GM12801 (cell line): ENCODE results near the gene NALCN.

Experiments
- TF ChIP-seq, protein P1 (sequence below): IDR thresholded peaks from one replicate; pipeline ENCODE4 v1.5.1; 2011; ENCODE audit warnings: control low read depth; ENCODE audit not compliant: insufficient read length; ENCODE audit errors: extremely low read depth

Gene NALCN

DNA sequence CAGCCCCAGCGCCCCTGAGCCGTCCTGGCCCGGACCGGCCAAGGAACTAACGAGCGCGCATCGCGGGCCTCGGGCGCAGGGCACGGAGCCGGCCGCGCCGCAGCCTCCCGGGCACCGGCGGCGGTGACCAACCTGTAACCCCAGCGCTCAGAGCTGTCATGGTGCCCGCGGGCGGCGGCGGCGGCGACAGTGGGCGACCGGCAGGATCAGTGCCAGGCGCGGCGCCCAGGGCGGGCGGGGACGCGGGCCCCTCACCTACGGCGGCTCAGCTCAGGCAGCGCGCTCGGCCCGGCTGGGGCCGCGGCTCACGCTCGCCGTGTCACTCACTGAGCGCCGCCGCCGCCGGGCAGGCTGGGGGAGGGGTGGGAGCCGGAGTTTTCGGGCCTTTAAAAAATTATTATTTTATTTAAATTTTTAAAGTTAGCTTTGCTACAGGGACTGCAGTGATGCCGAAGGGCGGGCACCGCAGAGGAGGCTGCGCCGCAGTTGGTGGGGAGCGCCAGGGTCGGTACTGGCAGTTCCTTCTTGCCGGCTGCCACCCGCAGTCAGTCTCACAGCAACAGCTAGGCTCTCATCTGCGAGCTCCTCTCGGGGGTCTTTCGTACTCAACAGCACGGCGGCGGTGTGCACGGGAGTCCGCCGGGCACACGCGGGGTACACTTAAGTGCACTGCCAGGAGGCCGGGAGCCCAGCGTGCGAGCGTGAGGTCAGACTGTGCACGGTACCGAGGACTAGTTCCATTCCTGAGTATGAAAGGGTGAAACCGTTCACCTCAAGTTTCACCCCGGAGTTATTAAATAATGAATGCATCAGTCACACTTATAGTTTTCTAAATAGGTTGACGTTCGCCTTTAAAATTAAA, at the start of gene NALCN:
Gene NALCN, minus strand, starts transcription at position 328 of the 862 bp plus-strand sequence. CDS start 17,382 bp downstream, outside the sequence.
- TF ChIP-seq, protein P1, sequence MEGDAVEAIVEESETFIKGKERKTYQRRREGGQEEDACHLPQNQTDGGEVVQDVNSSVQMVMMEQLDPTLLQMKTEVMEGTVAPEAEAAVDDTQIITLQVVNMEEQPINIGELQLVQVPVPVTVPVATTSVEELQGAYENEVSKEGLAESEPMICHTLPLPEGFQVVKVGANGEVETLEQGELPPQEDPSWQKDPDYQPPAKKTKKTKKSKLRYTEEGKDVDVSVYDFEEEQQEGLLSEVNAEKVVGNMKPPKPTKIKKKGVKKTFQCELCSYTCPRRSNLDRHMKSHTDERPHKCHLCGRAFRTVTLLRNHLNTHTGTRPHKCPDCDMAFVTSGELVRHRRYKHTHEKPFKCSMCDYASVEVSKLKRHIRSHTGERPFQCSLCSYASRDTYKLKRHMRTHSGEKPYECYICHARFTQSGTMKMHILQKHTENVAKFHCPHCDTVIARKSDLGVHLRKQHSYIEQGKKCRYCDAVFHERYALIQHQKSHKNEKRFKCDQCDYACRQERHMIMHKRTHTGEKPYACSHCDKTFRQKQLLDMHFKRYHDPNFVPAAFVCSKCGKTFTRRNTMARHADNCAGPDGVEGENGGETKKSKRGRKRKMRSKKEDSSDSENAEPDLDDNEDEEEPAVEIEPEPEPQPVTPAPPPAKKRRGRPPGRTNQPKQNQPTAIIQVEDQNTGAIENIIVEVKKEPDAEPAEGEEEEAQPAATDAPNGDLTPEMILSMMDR: no peak

DNA sequence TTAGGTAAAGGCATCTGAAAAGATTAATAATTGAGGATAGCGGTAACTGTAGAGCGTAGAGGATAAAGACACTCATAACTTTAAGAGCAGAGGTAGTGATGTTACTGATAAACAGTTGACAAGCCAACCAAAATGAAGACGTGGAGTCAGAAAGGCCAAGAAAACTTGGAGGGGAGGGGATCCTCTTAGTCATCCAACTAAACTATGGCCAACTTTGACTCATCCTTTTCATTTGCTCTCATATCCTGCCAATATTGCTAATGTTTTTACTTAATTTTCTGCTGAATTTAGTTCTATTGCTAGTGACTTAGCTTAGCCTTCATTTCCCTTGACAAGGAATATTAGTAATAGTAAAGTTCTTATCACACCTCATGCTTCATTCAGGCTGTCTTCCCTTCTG, 49.6 kb upstream of the NALCN start:
- TF ChIP-seq, protein P1: no peak

DNA sequence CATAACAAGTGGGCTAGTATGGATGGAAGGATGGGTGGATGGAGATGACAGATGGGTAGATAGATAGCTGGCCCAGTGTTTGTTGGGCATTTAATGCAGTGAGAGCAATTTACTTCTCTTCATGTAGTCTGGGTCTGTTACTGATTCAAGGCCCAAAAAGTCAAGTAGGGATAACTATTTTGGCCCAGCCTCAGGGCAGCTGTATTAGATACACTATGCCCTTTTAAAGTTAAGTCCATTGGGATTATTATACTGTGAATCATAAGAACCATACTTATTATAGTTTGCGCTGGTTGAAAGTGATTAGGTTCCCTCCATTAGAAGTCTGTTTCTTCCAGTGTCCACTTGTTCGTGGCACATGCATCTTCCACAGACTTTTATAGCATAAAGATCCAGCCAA, 40.9 kb upstream of the NALCN start:
- TF ChIP-seq, protein P1: no peak

DNA sequence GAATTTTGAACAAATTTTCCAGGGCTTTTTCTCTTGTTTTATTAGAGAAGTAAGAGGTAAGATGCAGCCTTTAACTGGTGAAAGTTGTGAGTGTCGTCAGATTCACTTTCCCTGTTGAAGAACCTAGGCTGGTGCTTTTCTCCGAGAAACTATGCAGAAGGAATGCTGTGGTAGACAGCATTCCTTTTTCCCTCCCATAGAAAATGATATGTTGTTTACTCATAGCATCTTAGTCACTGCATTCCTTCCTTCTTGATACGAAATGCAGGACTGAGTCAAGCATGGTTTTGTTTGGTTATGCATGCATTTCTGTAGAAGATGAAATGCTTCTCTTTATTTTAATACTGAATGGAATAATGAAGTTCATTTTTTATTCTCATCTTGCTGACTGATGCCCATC, 39.6 kb upstream of the NALCN start:
- TF ChIP-seq, protein P1: no peak

DNA sequence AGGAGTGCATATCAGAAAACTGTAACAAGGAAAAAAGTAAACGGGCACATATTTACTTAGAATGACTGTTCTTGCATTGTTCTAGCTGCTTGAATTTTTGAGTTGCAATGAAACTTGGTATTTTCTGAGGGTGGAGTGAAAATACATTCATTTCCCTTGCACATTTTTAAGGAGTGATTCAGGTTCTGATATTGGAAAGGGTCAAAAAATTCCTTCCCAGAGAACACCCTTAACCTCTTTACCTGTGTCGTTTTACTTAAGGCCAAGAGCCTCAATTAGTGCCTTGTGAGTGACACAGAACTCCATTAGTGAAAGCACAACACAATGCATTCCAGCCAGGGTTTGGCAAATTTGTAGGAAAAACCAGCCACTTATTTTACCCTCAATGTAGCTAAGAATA, 38.5 kb upstream of the NALCN start:
- TF ChIP-seq, protein P1: no peak

DNA sequence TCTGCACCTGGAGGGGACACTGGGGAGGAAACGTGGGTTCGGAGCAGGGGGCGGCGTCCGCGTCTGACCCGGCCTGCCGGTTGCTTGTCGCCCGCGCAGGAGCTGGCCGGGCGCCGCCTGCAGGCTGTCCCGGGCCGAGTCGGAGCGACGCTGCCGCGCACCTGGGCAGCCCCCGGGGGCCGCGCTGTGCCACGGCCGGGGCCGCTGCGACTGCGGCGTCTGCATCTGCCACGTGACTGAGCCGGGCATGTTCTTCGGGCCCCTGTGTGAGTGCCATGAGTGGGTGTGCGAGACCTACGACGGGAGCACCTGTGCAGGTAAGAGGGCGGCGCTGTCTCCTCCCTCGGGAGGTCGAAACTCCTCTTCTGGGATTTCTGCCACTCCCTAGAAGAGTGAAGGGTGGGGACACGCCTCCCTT, 37.5 kb upstream of the NALCN start:
- TF ChIP-seq, protein P1: no peak

DNA sequence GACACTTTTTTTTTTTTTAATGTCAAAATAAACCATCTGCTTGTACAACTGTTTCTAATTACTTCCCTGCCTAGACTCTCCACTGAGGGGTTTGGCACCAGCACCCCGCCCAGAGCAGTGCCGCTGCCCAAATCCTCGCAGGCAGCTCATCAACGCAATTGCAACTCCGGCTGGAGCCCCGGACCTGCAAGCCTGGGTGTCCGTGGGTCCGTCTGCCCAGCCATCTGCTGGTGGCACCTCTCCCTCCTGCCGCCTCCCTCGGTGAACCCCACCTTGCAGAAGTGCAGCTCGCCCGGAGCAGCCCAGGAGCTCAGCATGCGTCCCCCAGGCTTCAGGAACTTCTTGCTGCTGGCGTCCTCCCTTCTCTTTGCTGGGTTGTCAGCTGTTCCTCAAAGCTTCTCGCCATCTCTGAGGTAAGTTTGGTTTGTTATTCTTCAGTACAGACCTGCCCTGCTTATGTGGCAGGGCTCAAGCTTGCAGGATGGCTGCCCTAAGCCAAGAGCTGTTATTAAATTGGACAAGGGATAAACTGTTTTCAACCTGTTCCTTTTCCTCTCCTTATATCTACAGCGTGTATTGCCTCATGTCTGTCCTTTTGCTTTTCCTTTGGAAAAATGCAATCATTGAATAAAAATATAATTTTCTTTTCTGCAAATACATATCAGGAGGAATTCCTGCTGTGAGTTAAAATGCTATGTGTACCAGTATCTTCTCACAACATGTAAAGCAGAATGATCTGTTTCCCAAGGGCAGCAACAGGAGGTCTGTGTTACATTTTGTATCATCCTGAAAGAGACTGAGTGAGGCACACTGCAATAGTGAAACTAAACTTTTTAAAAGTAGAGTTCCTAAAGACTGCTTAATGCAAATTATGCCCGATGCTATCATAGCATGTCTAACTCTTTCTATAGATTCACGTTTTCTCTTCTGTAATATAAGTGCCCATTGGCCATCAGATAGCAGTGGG, 36.5 kb upstream of the NALCN start, which contains the start of gene ITGBL1:
Gene ITGBL1, plus strand, starts transcription at position 157 of the 967 bp plus-strand sequence. Its CDS starts 159 bp downstream, at position 316.
- TF ChIP-seq, protein P1: no peak
